Measurements from ENCODE around the gene ANKRD33B.

- TF ChIP-seq CTCF (conservative IDR thresholded peaks at IDR 0.05; ENCODE audit: low read depth in 2 of 2) = no peak
- no peak for TF ChIP-seq POLR2AphosphoS5 (IDR thresholded peaks at IDR 0.05; ENCODE audit: low read depth)
- TF ChIP-seq EZH2 (IDR thresholded peaks at IDR 0.05; ENCODE audit: low read depth, unreplicated experiment) = no peak
- TF ChIP-seq ETS1 (IDR thresholded peaks at IDR 0.05) = no peak
- TF ChIP-seq EZH2phosphoT487 (IDR thresholded peaks at IDR 0.05; ENCODE audit: unreplicated experiment) = no peak
- no peak for TF ChIP-seq CREB1 (CRISPR knock-in tag; IDR thresholded peaks at IDR 0.05; ENCODE audit: low read depth)
- no peak for TF ChIP-seq REST (IDR thresholded peaks at IDR 0.05; ENCODE audit: unreplicated experiment)
- TF ChIP-seq STAT1 (IDR thresholded peaks at IDR 0.05; ENCODE audit: unreplicated experiment) = no peak
- no peak for TF ChIP-seq JUNB (IDR thresholded peaks at IDR 0.05; ENCODE audit: unreplicated experiment)
- no peak for TF ChIP-seq NANOG (IDR thresholded peaks at IDR 0.05; ENCODE audit: borderline replicate concordance)
- no peak for TF ChIP-seq ZNF331 (CRISPR knock-in tag; IDR thresholded peaks at IDR 0.05; ENCODE audit: low read depth)
These were observed 47.4 kb downstream of the ANKRD33B start for GRCh38 chr5:10611290-10611689.

Data from GM23338 (cell line).